ENCODE data around the gene ADIRF.

DNA sequence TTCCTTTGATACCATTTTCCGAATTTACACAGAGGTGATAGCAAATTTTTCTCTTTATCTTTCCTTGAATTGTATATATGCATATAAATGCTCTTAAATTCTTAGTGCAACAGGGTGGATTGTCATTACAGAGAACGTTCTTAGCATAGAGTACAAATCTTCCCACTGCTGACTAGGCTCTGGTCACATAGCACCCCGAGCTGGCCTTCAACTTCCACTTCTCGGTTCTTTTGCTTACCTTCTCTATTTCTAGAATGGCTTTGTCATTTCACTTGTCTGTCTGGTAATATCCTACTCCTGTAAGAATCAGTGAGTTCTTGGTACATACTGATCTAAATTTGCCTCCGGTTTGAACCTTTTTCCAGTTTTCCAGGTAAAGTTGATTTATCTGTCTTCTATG is 13.4 kb downstream of the ADIRF start:
- TF ChIP-seq, protein P1, sequence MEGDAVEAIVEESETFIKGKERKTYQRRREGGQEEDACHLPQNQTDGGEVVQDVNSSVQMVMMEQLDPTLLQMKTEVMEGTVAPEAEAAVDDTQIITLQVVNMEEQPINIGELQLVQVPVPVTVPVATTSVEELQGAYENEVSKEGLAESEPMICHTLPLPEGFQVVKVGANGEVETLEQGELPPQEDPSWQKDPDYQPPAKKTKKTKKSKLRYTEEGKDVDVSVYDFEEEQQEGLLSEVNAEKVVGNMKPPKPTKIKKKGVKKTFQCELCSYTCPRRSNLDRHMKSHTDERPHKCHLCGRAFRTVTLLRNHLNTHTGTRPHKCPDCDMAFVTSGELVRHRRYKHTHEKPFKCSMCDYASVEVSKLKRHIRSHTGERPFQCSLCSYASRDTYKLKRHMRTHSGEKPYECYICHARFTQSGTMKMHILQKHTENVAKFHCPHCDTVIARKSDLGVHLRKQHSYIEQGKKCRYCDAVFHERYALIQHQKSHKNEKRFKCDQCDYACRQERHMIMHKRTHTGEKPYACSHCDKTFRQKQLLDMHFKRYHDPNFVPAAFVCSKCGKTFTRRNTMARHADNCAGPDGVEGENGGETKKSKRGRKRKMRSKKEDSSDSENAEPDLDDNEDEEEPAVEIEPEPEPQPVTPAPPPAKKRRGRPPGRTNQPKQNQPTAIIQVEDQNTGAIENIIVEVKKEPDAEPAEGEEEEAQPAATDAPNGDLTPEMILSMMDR (IDR thresholded peaks at IDR 0.05), result no peak
- TF ChIP-seq POLR2A (IDR thresholded peaks at IDR 0.05) (no peak), EP300 (IDR thresholded peaks at IDR 0.05) (no peak), POLR2AphosphoS5 (IDR thresholded peaks at IDR 0.05) (no peak)

All from sigmoid colon (tissue), 4 donors.